Transverse colon (tissue), 4 donors: Measurements from ENCODE around the gene DDX10.

ENCODE experiments used
- EP300 ChIP-seq: sonication (generic); formaldehyde crosslinking; IDR thresholded peaks from one replicate; pipeline ENCODE4 v1.6.1; 2017; ENCODE audit warnings: antibody characterized with exemption, low read depth
- POLR2A ChIP-seq: fragments of 450-650 bp; IDR thresholded peaks from one replicate; pipeline ENCODE4 v1.6.1; 2016; ENCODE audit warnings: antibody characterized with exemption, mild to moderate bottlenecking, moderate library complexity
- POLR2AphosphoS5 ChIP-seq, 3 donors: sonication (generic); formaldehyde crosslinking; IDR thresholded peaks; one replicate each; pipeline ENCODE4 v1.6.1; 2016; ENCODE audit warnings: antibody characterized with exemption in 3 of 3
- TF ChIP-seq, protein P1 (sequence below), 5 experiments: fragments of 200-600 bp in 3 of 5; fragments of 450-650 bp in 2 of 5; sonication (generic) in 3 of 5; IDR thresholded peaks; 1 replicate in 2 of 5; 2 replicates in 3 of 5; pipeline ENCODE4 v1.5.1; 2016 to 2017; ENCODE audit warnings: antibody characterized with exemption in 5 of 5, inconsistent platforms in 3 of 5, mild to moderate bottlenecking in 2 of 5, moderate library complexity in 1 of 5

DNA sequence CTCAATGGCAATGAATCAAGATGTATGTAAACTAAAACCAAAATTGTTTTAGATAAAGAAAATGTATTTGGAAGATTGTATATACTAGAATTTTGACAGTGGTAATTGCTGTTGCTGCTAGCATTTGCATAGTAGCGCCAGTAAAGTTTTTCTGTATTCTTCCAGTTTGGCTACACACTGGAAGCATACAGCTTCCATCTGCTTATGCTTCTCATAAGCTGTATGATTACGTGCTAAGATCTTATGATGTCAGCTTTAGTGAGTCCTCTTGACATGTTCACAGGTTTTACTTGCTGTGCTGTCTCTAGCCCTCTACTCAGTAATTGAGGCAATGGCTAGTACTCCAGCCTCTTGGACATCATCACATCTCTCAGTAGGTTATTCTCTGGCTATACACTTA, 256.3 kb downstream of the DDX10 start:
- TF ChIP-seq, protein P1, sequence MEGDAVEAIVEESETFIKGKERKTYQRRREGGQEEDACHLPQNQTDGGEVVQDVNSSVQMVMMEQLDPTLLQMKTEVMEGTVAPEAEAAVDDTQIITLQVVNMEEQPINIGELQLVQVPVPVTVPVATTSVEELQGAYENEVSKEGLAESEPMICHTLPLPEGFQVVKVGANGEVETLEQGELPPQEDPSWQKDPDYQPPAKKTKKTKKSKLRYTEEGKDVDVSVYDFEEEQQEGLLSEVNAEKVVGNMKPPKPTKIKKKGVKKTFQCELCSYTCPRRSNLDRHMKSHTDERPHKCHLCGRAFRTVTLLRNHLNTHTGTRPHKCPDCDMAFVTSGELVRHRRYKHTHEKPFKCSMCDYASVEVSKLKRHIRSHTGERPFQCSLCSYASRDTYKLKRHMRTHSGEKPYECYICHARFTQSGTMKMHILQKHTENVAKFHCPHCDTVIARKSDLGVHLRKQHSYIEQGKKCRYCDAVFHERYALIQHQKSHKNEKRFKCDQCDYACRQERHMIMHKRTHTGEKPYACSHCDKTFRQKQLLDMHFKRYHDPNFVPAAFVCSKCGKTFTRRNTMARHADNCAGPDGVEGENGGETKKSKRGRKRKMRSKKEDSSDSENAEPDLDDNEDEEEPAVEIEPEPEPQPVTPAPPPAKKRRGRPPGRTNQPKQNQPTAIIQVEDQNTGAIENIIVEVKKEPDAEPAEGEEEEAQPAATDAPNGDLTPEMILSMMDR (IDR thresholded peaks at IDR 0.05), result no peak
- no peak for TF ChIP-seq POLR2A
- no peak for TF ChIP-seq POLR2AphosphoS5 (IDR thresholded peaks at IDR 0.05)
- no peak for TF ChIP-seq EP300
